NCI-H2081 treated with DMSO at 0.1 percent for 48 hours (cell line): Measurements from ENCODE around the gene ATMIN.

Source experiments
- DNase-seq: peaks from one replicate; lab custom pipeline; 2025; lab: John Stamatoyannopoulos, UW

ATMIN gene

GRCh38 chr16:81006211-81006812 is 29.3 kb upstream of the ATMIN start:
- no peak for DNase-seq

- DNase-seq, result peak; percentile 66
Measured at GRCh38 chr16:81006813-81007695, 28.6 kb upstream of the ATMIN start, which contains the start of the genes CENPN and CMC2. CENPN (plus strand) TSS chr16:81007214; CDS start chr16:81011940, 4,726 bp downstream. CMC2 (minus strand) TSS chr16:81006885; CDS start chr16:80997394, 9,491 bp downstream.

GRCh38 chr16:81008505-81008789 is 27.2 kb upstream of the ATMIN start:
- DNase-seq, result no peak

GRCh38 chr16:81012974-81013373 is 22.7 kb upstream of the ATMIN start:
- DNase-seq, result no peak

- no peak for DNase-seq
Measured at GRCh38 chr16:81014672-81015071, 21.0 kb upstream of the ATMIN start.

DNA sequence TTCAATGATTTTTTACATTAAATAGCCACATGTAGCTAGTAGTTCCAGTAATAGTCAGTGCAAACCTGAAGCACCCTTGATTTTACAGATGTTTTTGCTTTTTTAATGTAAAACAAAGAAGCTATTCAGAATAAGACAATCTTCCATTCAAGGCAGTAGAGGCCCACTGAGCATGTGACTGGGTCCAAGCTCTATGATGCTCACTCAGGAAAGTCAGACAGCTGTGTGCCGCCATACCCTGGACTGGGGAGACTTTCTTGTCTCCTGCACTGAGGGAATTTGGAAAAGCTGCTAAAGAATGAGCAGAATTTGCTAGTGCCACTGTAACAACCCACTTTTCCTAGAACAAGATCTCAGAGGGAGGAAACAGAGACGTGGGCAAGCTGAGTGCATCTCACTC is 17.1 kb upstream of the ATMIN start:
- no peak for DNase-seq

- DNase-seq, result no peak
Measured at GRCh38 chr16:81026429-81026828, 9.2 kb upstream of the ATMIN start.

DNA sequence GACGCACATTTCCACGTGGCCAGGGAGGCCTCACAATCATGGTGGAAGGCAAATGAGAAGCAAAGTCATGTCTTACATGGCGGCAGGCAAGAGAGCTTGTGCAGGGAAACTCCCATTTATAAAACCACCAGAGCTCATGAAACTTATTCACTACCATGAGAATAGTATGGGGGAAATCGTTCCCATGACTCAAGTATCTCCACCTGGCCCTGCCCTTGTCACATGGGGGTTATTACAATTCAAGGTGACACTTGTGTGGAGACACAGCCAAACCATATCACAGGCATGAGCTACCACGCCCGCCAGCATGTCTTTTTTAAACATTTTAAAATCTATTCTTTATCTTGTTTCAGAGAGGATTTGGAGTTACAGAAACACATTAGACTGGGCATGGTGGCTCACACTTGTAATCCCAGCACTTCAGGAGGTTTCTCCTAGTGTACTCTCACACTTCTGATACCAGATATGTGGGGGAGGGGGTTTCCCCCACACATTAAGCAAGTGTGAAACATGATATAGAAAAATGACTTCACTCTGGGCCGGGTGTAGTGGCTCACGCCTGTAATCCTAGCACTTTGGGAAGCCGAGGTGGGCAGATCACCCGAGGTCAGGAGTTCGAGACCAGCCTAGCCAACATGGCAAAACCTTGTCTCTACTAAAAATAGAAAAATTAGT is 5.6 kb upstream of the ATMIN start:
- DNase-seq, result no peak

GRCh38 chr16:81035975-81036750 is 521 bp downstream of the ATMIN start:
- no peak for DNase-seq

DNA sequence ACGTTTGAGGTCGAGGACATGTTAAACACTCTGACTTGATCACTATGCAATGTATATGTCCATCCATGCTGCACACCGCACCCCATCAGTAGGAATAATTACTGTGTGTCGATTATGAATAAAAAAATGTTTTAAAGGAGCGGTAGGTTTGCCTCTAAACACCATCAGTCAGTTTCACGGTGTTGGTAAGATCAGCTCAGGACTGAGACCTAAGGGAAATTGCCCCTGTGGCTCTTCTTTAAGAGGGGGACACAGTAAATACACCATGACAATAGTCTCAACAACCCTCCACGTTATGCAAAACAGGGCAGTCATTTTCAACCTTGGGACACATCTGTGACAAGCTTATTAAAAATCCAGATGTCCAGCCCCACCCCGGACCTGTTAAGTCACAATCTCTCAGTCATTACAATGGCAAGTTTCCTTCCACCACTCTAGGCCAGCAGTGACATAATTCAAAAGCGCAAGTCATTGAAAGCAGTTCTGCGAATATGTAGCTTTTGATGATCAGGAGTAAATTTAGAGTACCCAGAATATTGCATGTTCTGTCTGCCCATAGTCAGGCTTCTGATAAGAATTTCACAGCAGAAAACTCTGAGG is 1.2 kb downstream of the ATMIN start:
- DNase-seq, result no peak

- DNase-seq, result no peak
Measured at GRCh38 chr16:81040131-81040530, 4.5 kb downstream of the ATMIN start.

DNA sequence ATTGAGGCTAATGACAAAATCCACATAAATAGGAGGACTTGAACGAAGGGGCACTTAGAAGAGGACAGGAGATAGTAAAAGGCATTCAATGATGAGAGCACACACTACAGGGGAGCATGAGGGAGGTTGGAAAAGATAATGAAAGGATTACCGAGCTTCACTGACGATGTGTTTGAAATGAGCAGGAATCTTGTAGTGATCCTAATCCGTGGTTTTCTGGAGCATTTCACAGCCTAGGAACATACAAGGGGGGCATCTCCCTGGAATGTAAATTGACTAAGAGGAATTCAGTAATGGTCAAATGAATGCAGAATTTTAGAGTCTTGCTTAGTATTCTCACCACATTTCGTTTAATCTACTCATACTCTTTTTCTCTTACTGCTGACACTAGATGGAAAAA is 5.2 kb downstream of the ATMIN start:
- no peak for DNase-seq

GRCh38 chr16:81041696-81042095 is 6.1 kb downstream of the ATMIN start:
- DNase-seq, result no peak

DNA sequence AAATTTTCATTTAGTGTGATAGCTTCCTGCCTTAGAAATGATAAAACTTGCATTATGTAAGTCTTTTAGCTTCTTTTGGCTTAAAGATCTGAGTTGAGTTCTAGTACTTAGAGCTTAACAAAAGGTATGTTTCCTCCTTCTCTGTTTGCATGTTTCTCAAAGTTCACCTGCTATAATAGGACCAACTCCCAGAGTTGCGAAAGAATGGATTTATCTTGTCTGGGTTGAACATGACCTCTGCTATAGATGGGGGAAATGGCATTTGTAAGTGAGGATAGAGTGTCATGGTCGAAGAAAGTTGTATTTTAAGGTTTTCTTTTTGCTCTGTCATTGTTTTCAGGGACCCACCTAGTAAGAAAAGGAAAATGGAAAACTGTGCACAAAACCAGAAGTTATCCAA is 7.2 kb downstream of the ATMIN start:
- no peak for DNase-seq

DNA sequence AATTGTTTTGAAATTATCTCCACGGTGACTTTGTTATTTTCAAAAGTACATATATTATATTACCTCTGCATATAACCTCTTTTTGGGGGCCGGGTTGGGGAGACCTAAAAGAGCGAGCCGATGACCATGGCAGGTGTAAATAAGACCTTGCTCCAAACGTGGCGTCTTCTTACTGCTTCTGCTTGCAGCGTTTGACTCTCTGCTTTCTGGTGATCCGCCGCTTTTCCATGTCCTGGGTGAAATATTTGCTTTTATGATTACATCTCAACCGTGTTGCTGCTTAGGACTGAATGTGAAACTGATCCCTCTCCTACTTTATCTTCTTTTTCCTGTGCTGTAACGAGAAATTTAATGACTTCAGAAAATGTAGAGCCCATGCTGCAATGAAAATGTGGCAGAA is 18.1 kb downstream of the ATMIN start:
- no peak for DNase-seq

GRCh38 chr16:81060576-81061306 is 25.1 kb downstream of the ATMIN start:
- DNase-seq, result no peak

GRCh38 chr16:81061307-81061640 is 25.6 kb downstream of the ATMIN start:
- no peak for DNase-seq

GRCh38 chr16:81061871-81062608 is 26.4 kb downstream of the ATMIN start:
- no peak for DNase-seq

GRCh38 chr16:81066681-81067080 is 31.0 kb downstream of the ATMIN start:
- no peak for DNase-seq

DNA sequence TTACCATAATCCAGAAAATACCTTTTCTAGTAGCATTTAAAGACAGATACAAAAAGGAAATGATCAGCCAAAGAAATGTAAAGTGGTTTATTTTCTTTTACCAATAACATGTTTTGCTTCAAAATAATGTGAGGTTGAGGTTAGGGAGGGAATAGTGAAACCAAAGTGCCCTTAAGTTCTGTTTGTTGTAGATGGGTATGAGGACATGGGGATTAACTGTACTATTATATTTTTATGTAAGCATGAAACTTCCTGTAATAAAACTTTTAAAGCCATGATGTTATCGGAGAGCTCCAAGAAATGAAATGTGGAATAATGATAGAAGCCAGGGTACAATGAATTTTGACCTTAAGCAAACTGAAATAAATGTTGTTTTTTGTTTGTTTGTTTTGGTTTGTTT is 31.5 kb downstream of the ATMIN start:
- DNase-seq, result no peak

- DNase-seq, result no peak
Measured at GRCh38 chr16:81069063-81069462, 33.4 kb downstream of the ATMIN start.
